Stimulated activated CD8-positive, alpha-beta memory T cell treated with anti-CD3 and anti-CD28 coated beads, Interleukin-15, amount 100 ng/mL, for 24 hours (primary cell): ENCODE results near the gene LRRIQ4.

Source experiments
- DNase-seq: peaks from one replicate; pipeline ENCODE4 v3.0.0-alpha.2; 2020; ENCODE audit warnings: low read depth

The LRRIQ4 gene

DNA sequence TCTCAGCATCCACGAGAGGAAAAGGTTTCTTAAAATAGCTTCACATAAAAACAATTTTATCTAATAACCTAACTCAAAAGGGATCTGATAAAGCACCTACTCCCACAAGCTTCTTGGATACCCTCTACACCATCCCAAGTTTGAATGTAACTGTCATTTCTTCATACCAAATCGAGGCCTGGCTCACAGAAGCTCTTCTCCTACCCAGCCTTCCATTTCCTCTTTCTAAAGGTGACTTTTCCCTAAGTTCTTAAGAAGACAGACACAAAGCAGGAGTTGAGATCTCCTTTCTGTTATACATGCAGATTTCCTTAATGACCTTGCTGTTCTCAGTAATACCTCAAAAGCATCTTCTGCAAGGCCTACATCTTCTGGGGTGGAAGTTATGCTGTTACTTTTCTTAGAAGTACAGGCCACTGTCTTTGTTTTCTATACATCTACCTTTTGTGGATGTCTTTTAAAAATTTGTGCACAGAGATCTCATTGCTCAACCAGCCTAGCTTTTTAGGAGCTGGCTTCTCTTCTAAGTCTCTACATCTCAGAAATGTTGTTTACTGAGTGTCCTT lies 3.4 kb upstream of the LRRIQ4 start:
- DNase-seq: no peak

DNA sequence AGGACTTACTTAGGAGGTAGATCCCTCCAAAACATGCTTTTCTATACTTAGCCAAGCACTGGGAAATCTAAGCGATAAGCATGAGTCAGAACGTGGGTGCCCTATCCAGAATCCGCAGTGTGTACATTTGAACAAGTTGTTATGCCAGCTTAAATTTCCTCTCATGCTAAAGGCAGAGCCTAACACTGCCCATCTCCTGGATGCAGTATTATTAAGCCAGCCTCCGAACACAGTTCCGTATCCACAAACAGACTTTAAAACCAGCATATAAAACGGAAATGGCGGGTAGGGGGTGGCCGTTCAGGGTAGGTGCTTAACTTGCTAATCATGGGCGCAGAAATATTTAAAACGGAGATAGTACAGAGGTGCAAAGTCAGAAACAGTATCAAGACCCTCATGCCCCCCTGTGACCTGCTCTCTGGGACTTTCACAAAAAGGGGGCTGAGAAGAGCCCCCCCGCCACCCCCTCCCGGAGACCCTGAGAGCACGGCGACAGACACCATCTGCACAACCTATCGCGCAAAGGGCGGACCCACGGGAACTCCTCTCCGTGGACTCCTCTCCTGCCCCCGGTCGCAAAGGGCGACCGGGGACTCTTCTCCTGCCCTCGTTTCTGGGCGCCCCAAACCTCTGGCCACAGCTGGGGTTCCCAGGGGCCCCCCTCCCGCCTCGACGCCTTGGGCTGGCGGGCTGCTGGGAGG lies 889 bp upstream of the LRRIQ4 start:
- no peak for DNase-seq

DNA sequence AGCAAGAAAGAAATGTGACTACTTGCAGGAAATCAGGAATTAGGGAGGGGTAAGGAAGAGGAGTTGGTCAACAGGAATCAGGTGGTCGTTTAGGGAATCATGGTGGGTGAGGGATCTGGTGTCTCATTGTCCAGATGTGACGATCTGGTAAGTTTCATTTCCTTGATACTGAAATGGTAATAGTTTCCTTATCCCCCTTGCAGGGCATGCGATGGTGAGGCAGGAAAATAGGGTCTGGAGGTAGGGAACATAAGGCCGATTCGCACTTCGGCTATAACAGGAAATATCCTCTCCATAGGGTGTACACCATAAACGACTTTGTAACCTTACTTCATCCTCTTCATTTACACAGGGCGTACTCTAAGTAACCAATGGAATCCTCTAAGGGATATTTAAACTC lies 608 bp downstream of the LRRIQ4 start:
- no peak for DNase-seq

DNA sequence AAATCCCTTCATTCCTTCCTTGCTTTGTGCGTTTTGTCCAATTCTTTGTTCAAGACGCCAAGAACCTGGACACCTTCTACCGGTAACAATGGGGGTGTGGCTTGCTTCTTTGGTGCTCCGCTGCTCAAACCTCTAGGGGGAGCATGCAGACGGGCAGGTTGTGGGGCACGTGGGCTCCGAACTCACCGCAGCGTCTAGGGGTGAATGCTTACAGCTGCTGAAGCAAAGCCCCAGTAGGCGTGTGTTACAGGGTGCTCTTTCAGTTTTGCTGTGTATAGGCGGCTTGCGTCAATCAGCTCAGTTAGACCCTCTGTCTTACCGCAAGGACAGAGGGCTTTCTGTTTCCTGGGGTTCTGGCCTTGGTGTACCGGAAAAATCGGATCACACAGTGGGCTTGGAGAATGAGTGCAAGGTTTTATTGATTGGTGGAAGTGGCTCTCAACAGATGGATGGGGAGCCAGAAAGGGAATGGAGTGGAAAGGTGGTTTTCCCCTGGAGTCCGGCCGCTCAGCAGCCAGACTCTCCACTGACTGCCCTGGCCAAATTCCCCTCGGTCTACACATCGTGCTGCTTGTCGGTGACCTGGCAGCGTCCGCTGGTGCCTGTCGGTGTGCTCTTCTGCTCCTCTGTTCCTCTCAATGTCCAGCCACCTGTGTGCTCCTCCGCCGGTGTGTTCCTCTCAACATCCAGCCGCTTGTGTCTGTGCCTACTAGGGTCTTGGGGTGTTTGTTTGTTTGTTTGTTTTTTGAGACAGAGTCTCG lies 1.3 kb downstream of the LRRIQ4 start:
- DNase-seq: peak; percentile 20

DNA sequence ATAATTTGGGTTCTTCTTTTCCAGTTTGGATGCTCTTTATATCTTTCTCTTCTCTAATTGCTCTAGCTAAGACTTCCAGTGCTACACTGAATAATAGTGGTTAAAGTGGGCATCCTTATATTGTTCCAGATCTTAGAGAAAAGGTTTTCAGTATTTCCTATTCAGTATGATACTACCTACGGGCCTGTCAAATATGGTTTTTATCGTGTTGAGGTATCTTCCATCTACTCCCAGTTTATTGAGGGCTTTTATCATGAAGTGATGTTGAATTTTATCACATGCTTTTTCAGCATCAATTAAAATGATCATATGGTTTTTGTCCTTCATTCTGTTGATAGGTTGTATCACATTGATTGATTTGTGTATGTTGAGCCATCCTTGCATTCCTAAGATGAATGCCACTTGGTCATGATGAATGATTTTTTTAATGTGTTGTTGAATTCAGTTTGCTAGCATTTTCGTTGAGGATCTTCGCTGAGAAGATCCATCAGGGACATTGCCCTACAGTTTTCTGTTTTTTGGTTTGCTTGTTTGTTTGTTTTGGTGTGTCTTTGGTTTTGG lies 3.0 kb downstream of the LRRIQ4 start:
- DNase-seq: no peak

DNA sequence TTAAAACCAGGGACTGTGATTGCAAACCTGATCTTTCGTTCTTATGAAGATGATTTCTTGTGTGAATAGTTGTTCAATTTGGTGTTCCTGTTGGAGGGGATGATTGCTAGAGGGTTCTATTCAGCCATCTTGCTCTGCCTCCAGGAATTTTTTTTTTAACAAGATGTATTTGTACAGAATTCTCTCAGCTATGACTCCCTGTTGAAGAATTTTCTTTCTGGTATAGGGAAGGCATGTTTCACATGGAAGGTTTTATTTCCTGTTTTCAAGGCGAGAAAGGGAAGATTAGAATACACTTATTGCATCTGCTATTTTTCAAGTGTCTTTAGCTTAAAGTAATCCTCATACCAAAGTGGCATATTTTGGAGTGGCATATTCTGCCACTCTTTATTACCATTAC lies 5.6 kb downstream of the LRRIQ4 start:
- no peak for DNase-seq

DNA sequence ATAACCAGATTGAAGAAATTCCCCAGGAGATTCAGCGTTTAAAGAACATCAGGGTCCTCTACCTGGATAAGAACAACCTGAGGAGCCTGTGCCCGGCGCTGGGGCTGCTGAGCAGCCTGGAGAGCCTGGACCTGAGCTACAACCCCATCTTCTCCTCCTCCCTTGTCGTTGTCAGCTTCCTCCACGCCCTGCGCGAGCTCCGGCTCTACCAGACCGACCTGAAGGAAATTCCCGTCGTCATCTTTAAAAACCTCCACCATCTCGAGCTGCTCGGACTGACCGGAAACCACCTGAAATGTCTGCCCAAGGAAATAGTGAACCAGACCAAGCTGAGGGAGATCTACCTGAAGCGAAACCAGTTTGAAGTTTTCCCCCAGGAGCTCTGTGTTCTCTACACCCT lies 9.4 kb downstream of the LRRIQ4 start:
- DNase-seq: no peak

DNA sequence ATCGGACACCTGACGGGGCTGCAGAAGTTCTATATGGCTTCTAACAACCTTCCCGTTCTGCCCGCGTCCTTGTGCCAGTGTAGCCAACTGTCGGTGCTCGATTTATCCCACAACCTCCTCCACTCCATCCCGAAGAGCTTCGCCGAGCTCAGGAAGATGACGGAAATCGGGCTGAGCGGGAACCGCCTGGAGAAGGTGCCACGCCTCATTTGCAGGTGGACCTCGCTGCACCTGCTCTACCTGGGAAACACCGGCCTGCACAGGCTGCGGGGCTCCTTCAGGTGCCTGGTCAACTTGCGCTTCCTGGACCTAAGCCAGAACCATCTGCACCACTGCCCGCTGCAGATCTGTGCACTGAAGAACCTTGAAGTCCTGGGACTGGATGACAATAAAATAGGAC lies 9.9 kb downstream of the LRRIQ4 start:
- DNase-seq: no peak

DNA sequence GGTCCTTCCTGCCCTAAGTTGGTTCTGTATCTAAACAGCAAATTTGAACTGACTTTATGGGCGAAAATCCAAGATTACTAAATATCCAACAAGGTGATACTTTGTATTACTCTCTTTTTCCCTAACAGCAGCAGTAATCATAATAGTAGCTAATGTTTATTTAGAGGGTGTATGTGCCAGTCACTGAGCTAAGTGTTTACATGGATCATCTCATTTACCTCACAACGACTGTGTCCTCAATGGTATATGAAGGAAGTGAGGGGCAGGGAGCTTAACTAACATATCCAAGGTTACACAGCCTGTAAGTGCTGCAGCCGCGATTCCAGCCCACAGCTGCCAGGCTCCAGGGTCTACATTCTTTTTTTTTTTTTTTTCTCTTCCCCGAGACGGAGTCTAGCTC lies 10.3 kb downstream of the LRRIQ4 start:
- no peak for DNase-seq

DNA sequence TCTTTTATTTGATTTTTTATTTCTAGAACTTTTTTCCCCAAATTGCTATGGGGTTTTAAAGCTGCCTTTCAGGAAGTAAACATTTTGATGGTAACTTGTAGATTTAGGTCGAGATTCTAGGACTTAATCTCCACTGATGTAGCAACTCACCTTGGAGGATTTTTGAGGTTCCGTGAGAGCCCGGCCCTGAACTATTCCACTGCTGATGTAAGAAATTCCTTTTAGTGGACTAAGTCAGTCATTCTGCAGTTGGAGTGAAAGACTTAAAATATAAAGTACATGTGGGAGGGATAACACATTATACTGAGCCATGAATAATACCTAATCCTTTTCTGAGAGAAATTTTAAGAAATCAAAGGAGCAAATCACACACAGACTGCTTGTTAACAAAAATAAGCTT lies 12.6 kb downstream of the LRRIQ4 start:
- DNase-seq: no peak

DNA sequence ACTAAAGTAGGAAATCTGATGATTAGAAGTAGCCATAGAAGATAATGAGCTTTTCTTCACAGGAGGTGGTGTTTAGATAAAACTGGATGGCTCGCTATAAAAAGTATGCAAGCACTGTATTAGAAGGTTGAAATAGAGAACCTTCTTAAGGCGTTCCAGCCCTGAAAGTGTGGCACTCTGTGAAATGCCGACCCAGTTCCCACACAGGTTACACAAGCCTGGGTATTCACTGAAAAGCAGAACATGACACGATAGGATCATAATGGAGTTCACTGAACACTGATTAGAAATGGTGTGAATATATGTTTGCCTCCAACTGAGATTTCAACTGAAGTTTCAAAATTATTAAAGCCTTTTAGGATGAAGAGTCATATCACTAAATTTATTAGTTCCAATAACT lies 15.0 kb downstream of the LRRIQ4 start:
- no peak for DNase-seq

DNA sequence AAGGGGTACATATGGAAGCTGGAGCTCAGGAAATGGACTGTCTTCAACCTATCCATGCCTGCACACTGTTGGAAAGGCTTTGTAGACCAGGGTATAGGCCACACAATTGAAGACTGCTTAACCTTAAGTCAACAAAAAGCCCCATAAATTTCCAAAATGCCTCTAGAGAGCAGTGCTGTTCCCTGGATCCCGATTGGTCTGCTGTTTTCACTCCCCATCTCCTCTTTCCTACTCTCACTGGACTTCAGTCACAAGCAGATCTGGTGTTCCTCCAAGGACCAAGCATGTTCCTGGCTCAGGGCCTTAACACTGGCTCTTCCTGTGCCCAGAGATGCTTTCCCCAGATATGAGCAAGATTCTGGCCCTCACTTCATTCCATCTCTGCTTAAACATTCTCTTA lies 22.9 kb downstream of the LRRIQ4 start:
- no peak for DNase-seq

DNA sequence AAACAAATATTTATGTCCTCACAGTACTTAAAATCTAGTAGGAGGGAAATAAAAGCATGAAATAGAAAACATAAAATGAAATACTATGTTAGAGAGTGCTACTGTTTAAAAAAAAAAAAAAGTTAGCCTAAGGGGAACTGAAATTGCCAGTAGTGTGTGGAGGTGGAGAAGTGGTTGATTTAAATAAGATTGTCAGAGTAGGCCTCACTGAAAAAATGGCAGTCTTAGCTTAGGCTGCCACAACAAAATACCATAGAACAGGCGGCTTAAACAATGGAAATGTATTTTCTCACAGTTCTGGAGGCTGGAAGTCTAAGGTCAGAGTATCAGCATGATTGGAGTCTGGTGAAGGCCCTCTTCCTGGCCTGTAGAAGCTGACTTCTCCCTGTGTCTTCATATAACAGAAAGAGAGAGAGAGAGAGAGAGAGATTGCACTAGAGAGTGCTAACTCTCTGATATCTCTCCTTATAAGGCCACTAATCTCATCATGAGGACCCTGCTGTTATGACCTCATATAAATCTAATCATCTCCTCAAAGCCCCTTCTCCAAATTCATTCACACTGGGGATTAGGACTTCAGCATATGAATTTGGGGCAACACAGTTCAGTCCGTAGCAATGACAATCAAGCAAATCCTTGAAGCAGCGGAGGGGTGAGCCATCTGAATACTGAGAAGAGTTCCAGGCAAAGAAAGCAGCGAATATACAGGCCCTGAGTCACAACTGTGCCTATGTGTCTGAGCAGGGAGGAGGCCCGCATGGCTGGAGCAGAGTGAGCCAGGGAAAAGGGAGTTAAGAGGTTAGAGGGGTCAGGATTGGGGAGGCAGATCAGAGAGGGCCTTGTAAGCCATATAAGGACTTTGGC lies 23.6 kb downstream of the LRRIQ4 start:
- no peak for DNase-seq

DNA sequence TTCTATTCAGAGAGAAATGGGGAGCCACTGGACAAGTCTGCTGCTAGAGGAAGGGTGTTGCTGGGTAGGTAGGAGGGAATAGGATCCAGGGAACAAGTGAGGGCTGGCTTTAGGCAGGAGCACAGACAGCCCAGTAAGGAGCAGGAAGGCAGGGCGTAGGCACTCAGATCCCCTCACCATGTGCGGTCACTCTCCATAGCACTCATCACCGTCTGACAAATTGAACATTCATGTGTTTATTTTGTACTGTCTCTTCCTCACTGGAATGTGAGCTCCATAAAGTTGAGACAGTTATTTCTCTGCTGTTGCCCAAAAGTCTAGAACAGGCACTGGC lies 24.2 kb downstream of the LRRIQ4 start:
- DNase-seq: no peak

DNA sequence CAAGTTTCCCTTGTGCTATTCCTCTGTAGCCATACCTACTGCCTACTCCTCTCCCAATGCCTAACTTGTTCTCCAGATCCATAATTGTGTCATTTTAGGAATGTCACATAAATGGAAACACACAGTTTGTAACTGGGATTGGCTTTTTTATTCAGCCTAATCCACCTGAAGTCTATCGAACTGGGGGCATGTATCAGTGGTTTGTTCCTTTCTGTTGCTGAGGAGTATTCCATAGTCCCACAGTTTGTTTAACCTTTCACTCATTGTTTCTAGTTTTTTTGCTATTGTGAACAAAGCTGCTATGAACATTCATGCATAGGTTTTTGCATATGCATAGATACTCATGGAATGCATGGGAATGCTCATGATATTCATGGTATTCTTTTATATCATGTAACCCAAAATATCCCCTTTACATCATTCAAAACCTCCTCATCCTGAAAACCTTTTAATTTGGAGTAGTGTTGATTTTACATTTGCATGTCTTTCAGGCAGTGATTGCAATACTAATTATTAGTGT lies 25.9 kb downstream of the LRRIQ4 start:
- no peak for DNase-seq

DNA sequence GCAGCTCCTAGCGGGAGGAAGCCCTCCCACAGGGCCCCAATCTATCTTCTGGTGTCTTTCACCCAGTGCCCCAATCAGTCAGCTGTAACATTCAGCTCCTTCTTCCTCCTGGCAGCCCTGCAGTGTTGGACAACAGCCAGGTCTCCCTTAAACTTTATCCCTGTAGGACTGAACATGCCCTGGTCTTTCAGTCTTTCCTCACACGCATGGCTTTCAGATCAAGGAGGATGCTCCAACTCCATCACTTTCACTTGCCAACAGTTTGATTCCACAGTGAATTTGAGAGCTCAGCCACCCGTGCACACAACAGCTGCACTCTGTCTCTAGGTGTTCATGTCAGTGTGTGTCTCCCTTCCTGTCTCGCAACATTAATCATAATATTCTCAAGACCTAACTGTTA lies 28.5 kb downstream of the LRRIQ4 start:
- no peak for DNase-seq

DNA sequence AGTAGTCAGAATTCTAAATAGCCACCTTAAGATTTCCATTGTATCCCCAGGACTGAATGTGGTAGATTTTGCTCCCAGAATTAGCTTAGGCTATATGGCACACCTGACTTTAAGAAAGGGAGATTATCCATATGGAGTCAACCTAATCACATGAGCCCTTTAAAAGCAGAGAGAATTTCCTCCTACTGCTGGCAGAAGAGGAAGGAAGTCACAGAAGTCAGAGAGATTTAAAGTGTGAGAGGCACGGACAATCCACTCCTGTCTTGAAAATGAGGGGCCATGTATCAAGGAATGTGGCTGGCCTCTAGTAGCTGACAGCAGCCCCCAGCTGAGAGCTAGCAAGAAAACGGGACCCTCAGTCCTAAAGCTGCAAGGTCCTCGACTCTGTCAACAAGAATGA lies 30.3 kb downstream of the LRRIQ4 start:
- no peak for DNase-seq

DNA sequence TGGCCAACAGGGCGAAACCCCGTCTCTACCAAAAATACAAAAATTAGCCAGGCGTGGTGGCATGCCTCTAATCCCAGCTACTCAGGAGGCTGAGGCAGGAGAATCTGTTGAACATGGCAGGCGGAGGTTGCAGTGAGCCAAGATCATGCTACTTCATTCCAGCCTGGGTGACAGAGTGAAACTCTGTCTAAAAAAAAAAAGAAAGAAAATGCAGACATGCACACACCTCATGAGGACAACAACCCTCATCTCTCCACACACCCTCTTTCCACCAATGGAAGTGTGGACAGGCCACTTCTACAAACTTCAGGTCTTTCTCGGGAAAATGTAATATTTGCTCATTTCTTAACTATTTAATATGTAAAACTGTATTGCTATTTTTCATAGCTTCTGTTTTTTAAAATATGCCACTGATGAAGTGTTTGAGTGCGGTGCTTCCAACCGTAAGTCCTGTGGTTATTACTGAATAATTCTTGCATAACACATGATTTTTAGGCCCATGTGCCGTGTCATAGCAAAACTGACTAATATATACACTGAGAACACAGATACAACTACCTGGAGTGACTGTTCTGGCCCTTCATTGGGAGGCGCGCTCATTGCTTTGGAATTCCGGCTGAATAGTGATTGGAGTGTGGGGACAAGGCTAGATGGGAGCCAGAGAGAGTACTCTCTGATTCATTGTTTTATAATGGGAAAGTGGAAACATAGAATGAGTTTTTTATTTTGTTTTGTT lies 34.0 kb downstream of the LRRIQ4 start:
- DNase-seq: no peak

DNA sequence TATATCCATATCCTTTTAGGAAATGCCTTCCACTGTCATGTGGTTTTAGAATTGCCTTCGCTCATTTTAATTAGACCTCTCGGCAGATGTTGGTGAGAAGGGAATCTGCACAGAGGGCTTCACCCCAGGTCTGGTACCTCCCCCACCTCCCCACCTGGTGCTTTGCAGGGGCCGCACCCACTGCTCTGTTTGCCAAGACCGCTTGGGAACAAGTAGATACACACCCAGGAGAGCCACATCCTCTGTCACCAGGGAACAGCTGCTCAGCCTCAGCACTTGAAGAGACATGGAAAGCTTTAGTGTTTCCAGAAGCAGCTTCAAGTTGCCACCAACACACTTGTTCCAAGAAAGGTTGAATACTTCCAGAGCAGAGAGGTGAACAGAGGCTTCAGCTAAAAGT lies 35.2 kb downstream of the LRRIQ4 start:
- no peak for DNase-seq

DNA sequence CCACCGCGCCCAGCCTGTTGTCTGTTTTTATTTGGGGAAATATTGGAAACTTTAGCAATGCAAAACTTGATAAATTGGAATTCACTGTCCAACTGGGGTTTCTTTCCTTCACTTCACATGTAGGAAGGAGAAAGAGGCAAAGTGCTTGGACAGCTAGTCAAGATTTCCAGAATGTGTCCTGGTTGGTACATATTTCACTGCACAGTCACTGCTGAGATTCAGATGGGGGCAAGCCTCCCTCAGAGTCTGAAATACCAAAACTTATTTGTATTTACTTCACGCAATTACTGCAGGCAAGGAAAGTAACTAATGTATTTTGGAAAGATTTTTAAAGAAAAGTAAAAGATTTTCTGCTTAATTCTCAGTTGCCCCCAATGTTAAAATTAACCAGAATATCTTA lies 36.1 kb downstream of the LRRIQ4 start:
- DNase-seq: no peak

DNA sequence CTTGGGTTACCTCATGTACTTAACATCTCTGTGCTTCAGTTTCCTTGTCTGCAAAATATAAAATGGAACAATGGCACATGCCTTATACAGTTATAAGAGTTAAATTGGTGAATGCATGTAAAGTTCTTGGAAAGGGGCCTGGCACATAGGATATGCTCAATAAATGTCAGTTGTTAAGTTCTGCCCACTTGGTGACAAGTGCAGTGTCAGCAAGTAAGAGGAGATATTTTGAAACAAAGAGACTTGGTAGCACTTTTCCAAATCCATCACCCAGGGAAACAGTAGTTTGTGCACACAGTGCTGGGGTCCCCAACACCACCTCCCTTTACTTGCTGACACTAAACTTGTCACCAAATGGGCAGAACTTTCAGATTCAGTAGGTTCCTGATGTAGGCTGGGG lies 37.9 kb downstream of the LRRIQ4 start:
- DNase-seq: no peak

DNA sequence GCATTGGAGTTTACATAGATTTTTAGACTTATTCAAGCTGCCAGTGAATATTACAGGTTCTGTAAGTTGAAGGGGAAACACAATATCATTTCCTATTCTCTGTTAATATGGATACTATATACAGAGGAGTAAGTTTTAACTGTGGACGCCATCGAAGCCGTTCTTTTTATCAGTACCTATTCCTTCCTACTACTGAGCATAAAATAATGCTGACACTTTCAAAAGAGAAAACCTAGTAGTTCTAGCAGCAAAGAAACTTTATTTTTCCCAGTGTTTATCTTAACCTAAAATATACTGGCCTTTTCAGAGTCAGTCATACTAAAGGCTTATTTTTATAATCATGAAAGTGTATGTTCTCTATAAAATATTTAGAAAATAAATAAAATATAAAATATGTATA lies 42.8 kb downstream of the LRRIQ4 start:
- DNase-seq: no peak
